Activated effector memory CD4-positive, alpha-beta T cell treated with anti-CD3 and anti-CD28 coated beads, Interleukin-2, amount 50 U/mL, for 16 hours (primary cell): ENCODE measurements around the gene PRX.
"Not testable (repeated sequence)": the region's sequence is repeated elsewhere in the genome, so short reads cannot be mapped to it uniquely, and the experiment has no call there.

ENCODE experiments used
- DNase-seq: peaks from one replicate; pipeline ENCODE4 v3.0.0-alpha.2; 2020

Gene PRX

DNA sequence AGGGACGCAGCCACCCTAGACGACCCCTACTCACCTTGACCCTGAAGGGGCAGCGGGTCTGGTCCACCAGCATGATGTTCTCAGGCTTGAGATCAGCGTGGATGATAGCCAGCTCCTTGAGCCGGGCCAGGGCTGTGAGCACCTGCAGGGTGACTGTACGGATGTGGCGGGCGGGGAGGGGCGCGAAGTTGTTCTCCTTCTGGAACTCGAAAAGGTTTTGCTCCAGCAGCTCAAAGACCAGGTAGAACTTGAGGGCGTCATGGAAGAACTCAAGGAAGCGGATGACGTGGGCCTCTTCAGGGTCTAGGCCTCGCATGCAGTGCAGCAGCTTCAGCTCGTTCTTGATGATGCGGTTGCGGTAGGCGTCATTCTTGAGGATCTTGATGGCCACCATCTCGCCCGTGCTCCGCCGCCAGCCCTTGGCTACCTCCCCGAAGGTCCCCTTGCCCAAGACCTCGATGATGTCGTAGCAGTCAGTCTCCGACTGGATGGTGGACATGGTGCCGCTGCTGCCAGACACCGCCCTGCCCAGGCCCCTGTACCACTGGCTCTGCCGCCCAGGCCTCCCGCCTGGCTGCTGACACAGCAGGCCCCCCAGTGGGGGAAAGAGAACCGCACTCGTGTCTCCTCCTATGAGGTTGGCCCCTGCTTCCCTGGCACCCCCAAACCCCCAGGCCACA lies 23.6 kb downstream of the PRX start:
- no peak for DNase-seq

DNA sequence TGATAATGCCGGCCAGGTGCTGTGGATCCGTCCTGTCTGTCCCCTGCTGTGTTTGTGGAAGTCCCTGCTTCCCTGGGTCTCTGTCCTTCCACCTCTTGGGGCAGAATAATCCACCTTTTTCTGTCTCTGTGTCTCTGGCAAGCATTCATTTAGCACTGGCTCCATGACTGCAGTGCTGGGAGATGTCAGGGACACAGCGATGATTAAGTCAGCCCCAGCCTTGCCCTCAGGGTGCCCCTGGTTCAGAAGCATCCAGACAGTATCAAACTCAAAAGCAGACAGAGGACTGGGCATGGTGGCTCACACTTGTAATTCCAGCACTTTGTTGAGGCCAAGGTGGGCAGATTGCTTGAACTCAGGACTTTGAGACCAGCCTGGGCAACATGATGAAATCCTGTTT lies 24.7 kb downstream of the PRX start:
- DNase-seq = no peak

DNA sequence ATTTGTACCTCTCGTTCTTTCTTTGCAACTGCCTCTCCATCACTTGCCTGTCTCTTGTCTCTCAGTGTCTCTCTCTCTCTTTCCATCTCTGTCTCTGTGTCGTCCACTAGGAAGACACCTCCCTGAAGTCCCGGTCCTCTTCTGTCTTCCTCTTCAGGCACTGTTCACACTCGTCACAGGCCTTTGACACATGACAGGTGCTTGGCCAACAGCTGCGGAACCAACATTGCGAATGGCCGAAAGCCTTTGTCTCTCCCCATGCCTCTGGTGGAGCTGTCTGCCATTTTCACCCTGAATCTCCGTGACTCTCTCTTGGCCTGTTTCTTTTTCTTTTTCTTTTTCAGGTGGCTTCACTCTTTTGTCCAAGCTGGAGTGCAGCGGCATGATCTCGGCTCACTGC lies 26.0 kb downstream of the PRX start:
- no peak for DNase-seq

DNA sequence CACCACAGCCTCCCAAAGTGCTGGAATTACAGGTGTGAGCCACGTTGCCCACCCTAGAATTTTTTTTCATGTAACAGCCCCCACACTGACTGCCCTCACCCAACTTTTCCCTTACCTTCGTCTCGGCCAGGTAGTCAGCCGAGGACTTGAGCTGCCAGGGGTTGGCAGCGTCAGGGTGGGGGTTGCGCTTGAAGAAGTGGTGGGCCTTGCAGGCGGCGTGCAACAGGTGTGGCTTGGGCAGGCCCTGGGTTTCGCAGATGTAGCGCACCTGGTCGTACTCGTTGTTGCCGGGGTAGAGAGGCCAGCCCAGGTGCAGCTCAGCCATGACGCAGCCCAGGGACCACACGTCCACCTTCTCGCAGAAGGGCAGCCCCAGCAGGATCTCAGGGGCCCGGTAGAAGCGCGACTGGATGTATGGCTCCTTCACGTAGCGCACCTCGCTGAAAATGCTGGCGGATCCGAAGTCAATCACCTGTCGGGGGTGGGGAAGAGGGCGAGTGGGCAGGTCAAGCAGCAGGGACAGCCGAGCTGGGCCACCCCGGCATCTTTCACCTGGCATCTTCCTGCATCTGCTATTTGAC lies 29.4 kb downstream of the PRX start:
- DNase-seq = no peak

DNA sequence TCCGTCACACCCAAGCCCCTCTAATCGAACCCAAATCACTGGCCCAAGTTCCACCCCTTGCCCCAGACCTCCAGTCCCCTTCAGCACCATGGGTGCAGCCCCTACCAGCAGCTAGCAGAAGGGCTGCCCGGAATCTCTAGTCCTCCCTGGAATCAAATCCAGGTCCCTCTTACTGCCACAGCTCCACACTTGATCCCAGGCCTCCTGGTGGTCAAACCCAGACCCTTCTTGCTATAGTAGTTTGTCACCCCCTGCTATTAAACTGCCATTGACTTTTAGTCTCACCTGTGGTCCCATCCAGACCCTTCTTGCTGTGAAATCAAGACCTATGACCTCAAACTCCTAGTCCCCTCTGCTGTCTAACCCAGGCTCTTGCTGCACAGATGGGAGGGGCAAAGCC lies 31.9 kb downstream of the PRX start:
- no peak for DNase-seq

DNA sequence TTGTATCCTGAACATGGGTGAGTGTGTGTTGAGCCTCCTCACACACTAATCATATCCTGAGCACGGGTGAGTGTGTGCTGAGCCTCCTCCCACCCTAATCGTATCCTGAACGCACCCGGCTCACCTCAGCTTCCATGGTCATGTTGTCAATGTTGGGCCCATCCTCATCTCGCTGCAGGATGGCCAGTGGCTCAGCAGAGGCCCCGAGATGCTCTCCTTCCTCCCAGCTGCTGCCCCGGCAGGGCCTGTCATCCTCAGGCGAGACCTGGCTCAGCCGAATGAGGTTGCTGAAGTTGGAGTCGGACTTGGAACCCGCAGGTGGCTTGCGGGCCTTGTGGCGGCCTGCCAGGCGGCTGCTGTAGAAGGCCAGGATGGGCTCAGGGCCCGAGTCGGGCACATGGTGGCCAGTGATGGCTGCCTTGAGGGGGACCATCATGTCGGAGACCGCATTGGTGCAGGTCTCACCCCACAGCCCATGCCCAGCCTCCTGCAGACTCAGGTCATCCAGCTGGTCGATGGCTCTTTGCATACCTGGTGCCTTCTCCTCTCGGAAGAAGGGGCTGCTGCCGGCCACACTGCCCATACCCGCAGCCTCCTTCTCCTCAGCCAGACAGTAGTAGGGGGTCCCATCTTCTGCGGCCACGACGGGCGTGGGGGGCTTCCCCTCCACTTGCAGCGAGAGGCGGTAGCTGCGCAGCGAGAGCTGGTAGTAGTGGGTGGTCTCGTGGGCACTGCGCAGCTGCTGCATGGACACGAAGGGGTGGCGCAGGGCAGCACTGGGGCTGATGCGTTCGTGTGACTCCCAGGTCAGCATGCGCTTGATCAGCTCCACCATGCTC lies 32.8 kb downstream of the PRX start:
- no peak for DNase-seq

DNA sequence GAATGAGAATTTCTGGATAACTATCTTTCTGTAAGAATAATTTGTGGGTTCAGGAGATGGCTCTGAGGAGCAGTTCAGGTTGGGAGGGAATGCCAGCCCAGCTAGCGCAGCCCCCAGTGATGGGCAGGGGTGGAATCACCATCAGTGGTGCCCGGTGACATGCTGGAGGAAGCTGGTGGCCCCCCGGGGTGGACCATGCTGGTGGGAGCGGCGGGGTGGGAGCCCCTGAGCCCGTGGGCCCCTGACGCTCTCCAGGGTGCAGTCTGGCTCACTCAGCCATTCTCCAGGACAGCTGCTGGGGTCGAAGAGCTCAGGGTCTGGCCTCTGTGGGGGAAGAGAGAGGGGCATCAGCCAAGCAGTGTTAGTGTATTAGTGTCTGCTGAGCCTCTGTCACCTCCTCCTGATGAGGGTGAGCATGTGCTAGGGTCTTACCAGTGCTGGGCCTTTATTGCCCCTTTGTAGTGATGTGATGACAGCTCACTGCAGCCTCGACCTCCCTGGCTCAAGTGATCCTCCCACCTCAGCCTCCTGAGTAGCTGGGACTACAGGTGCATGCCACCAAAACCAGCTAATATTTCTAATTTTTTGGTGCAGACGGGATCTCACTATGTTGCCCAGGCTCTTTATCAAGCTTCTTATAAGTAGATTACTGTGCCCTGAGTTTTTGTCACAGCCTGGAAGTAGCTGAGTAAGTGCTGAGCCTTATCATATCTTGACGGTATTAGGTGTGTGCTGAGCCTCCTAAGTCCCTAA lies 33.6 kb downstream of the PRX start:
- DNase-seq = no peak

DNA sequence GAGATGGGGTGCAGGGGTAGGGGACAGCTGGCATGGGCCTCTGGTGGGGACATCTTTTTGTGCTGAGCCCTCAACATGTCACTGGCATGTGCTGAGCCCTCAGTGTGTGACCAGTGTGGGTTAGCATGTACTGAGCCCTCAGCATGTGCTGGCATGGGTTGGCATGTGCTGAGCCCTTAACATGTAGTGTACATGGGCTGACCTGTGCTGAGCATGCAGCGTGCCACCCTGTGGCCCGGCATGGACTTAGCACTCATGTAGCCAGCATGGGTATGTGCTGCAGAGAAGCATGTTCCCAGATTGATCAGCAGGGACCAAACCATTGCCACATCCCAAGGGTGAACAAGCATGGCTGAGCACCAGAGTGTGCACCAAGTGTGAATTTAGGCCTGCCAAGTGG lies 34.7 kb downstream of the PRX start:
- no peak for DNase-seq

DNA sequence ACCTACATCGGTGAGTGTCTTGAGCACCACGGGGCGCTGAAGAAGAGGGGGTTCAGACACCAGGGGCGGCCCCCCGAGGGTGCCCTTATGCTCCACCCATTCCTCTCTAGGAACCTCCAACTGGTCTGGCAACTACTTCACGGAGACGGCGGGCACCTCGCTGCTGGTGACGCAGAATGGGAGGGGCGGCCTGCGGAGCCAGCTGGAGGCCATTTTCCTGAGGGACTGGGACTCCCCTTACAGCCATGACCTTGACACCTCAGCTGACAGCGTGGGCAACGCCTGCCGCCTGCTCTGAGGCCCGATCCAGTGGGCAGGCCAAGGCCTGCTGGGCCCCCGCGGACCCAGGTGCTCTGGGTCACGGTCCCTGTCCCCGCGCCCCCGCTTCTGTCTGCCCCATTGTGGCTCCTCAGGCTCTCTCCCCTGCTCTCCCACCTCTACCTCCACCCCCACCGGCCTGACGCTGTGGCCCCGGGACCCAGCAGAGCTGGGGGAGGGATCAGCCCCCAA lies 35.2 kb downstream of the PRX start:
- DNase-seq = no peak

DNA sequence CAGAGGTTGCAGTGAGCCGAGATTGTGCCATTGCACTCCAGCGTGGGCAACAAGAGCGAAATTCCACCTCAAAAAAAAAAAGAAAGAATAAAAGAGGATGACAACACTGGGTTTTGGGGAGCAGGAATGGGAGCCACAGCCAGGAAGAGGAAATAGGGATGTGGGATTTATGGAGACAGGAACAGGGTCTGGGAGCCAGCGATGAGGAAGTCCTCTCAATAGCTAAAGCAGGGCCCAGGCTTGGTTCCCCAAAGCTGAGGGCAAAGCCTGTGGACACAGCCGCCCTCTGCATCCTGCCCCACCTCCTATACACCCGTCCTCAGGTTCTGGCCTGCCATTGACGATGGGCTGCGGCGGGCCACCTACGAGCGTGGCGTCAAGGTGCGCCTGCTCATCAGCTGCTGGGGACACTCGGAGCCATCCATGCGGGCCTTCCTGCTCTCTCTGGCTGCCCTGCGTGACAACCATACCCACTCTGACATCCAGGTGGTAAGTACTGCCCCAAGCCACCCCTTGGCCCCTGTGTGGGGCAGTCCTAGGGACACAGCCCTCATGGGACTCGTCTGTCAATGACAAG lies 36.8 kb downstream of the PRX start:
- DNase-seq = no peak

DNA sequence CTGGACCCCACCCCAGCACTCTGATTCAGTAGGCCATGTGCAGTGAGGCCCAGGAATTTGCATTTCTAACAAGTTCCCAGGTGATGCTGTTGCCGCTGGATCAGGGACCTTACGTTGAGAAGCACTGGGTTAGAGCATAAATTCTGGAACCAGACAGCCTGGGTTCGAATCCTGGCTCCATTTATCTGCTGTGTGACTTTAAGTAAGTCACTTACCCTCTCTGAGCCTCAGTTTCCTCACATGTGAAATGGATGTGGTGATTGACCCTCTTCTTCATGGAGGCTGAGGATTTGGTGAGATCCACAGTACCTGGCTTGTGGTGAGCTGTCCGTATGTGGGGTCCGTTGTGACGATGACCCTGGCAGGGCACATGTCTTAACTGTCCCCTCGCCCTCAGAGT lies 39.1 kb downstream of the PRX start:
- DNase-seq = no peak

DNA sequence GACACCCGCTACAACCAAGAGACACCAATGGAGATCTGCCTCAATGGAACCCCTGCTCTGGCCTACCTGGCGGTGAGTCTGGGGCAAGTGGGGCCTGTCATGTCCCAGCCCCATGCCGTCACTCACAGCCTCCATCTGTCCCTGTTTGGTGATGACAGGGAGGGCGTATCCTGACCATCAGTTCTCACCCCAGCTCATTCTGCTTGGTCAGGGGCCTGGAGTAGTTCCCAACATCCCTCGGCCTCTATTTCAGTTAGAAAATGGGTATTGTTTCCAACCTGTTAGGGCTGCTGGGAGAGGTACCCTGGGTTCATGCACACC lies 41.4 kb downstream of the PRX start:
- no peak for DNase-seq

DNA sequence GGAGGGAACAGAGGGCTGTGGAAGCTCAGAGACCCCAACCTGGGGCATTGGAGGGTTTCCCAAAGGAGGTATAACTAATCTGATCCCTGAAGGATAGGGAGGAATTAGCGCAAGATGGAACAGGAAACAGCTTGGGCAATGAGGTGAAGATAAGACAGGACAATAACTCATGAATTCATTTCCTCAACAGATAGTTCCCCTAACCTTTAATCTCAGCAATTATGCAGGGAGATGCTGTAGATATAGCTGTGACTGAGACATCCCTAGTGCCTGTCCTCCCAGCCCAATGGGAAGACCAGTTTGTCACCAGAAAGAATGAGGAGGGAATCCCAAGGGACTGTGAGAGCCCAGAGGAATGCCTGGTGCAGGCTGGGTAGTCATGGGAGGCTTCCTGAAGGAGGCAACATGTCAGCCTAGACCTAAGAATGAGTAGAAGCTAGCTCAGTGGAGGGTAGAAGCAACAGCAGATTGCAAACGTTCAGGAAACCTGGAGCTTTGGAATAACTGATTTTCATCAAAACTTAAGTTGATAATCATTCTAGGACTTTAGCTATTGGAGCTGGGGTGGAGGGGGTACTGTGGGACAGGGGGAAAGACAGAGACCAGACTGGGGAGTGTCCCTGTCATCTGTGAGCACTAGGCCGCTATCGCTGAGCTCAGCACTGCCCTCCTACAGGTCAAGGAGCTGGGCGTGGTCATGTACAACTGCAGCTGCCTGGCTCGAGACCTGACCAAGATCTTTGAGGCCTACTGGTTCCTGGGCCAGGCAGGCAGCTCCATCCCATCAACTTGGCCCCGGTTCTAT lies 42.0 kb downstream of the PRX start:
- DNase-seq = no peak

DNA sequence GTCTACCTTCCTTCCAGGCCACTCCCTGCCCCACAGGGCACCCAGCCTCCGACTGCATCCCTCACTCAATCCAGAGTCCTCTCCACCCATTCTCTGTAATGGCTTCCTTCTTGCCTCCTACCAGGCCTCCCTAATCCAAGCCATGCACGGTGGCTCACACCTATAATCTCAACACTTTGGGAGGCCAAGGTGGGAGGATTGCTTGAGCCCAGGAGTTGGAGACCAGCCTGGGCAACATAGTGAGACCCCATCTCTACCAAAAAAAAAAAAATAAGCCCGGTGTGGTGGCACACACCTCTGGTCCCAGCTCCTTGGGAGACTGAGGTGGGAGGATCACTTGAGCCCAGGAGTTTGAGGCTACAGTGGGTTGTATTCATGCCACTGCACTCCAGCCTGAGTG lies 42.9 kb downstream of the PRX start:
- not testable (repeated sequence) for DNase-seq

DNA sequence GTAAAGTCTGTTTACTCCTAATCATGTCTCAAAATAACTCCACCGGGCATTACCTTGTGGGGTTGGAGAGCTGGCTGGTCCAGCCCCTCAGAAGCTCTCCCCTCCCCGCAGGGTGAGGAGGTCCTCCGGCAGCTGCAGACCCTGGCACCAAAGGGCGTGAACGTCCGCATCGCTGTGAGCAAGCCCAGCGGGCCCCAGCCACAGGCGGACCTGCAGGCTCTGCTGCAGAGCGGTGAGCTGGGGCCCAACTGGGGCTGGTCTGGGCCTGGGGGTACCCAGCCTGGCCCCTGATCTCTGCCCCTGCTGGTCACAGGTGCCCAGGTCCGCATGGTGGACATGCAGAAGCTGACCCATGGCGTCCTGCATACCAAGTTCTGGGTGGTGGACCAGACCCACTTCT lies 43.4 kb downstream of the PRX start:
- no peak for DNase-seq

DNA sequence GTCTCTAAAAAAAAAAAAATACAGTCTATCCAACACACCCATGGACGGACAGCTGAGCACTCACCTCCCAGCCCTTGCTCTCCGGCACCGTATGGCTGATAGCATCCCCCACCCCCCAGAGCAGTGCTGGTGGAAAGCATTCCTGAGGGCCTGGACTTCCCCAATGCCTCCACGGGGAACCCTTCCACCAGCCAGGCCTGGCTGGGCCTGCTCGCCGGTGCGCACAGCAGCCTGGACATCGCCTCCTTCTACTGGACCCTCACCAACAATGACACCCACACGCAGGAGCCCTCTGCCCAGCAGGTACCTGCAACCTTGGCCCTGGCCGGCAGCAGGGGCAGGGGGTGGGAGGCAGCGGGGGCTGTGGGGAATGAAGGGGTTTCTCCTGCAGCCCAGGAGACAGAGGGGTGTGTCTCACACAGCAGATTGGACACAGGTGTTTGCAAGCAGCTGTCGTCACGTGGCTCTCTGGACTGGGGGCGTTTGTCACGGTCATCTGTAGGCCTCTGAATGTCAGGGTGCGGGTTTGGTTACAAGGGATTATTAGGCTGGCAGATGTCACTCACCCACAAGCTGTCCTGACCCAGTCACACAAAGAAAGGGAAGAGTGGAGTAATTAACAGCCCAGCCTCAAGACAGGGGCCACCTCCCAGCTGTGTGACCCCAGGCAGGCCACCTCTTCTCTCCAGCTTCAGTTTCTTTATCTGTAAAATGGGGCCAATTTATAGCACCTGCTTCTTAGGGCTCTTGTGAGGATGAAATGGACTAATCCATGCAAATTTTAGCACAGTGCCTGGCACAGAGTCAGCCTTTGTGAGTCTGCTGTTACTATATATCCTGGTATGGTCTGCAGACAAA lies 45.4 kb downstream of the PRX start:
- DNase-seq = no peak

DNA sequence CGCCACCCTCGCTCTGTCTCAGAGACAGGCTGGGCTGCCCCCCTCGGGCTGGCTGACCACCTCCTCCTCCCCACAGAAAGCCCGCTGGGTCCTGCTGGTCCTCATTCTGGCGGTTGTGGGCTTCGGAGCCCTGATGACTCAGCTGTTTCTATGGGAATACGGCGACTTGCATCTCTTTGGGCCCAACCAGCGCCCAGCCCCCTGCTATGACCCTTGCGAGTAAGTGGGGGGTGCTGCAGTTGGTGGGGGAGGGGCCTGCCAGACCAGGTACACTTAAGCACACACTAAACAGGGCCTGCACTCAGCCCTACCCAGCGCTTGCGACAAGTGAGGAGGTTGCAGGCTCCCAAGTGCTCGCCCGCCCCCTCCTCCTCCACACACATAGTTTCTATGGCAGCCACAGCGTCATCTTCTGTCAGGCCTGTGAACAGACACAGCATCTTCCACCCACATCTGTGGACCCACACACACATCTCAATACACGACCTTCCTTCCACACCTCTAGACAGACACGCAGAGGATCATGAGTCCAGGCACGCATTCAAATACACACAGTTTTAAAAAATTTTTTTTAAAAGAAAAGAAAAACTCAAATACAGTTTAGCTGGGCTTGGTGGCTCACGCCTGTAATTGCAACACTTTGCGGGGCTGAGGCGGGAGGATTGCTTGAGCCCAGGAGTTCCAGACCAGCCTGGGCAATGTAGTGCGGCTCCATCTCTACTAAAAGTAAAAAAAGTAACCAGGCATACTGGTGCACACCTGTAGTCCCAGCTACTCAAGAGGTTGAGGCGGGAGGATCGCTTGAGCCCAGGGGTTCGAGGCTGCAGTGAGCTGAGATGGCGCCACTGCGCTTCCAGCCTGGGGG lies 46.2 kb downstream of the PRX start:
- DNase-seq = no peak

DNA sequence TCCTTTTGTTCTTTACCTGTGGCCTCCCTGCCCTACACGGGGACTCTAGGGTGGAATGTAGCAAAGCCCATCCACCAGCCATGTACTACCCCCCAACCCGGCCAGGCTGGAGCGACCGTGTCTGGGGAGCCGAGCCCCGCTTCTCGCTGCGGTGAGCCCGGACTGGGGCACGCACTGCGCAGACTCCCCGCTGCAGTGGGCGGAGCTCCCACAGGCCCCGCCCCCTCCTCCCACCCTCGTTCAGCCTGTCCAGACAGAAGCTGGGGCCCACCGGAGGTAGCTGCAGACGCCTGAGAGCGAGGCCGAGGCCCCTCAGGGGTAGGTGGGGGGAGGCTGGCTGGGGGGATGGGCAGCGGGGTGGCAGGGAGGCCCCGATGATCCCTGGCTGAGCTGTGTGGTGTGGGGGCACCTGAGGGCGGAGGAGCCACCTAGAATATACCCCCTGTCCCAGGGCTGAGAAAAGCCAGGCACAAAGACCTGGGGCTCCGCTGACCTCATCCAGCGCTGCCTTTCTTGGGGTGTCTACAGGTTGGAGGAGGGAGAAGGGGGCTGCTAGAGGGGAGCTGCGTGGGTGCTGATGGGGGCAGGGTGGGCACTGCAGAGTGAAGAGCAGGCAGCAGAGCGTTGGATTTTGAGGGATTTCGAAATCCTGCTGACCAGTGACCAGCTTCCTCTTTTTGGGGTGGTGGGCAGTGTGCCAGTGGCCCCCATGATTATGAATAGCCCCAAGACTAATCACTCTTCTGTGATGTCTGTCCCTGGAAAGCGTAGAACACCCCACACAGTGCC lies 47.4 kb downstream of the PRX start:
- DNase-seq = peak; percentile 78

DNA sequence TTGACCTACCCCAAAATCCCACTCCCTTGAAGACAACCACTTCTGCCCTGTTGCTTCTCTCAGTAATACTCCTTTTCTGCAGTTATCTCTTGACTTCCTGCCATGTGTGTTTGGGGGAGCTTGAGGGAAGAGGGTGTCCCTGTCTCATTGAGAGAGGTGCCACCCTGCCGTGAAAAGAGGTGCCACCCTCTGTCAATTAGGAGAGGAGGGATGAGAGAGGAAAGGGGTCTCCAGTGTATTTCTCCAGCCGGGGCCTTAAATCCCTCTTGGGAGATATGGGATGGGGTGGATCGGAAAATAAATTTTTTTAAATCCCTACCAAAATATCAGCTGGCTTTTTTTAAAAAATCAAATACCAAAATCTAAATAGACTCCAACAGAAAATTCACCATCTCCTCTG lies 48.2 kb downstream of the PRX start:
- no peak for DNase-seq
